Transverse colon (tissue), 4 donors: Measurements from ENCODE around the gene ELAPOR1. TPM values are rescaled to one million over a fixed set of nuclear protein-coding genes. Genes with fewer than 3 reads are reported as not detected.

Source experiments
- DNase-seq: peaks from one replicate; pipeline ENCODE4 v3.0.0-alpha.2; 2019
- H3K27ac ChIP-seq, 4 donors: fragments of 200-600 bp; sonication (generic); 2 replicates each; pipeline ENCODE4 v1.5.1; 2016 to 2018; ENCODE audit warnings: inconsistent platforms in 4 of 4
- H3K27me3 ChIP-seq: fragments of 200-600 bp; sonication (generic); 2 replicates; pipeline ENCODE4 v1.5.1; 2017; ENCODE audit warnings: inconsistent platforms
- H3K36me3 ChIP-seq, 4 donors: fragments of 200-600 bp; sonication (generic); 2 replicates each; pipeline ENCODE4 v1.5.1; 2017 to 2019; ENCODE audit warnings: inconsistent platforms in 4 of 4
- H3K4me1 ChIP-seq, 4 donors: fragments of 200-600 bp; sonication (generic); 2 replicates each; pipeline ENCODE4 v1.5.1; 2017 to 2020; ENCODE audit warnings: inconsistent platforms in 4 of 4
- H3K4me3 ChIP-seq, 4 donors: fragments of 200-600 bp; sonication (generic); 1 replicate in 1 of 4; 2 replicates in 3 of 4; pipeline versions ENCODE4 v1.5.1 to v1.6.1; 2017 to 2019; ENCODE audit warnings: inconsistent platforms in 4 of 4
- H3K9me3 ChIP-seq, 2 donors: fragments of 200-600 bp; sonication (generic); 2 replicates each; pipeline ENCODE4 v1.5.1; 2017 to 2019; ENCODE audit warnings: inconsistent platforms in 2 of 2
- CTCF ChIP-seq, 5 experiments: fragments of 200-600 bp in 3 of 5; fragments of 450-650 bp in 2 of 5; sonication (generic) in 3 of 5; IDR thresholded peaks; 1 replicate in 2 of 5; 2 replicates in 3 of 5; pipeline ENCODE4 v1.5.1; 2016 to 2017; ENCODE audit warnings: antibody characterized with exemption in 5 of 5, inconsistent platforms in 3 of 5, mild to moderate bottlenecking in 2 of 5, moderate library complexity in 1 of 5
- EP300 ChIP-seq: sonication (generic); formaldehyde crosslinking; IDR thresholded peaks from one replicate; pipeline ENCODE4 v1.6.1; 2017; ENCODE audit warnings: antibody characterized with exemption, low read depth
- POLR2A ChIP-seq: fragments of 450-650 bp; IDR thresholded peaks from one replicate; pipeline ENCODE4 v1.6.1; 2016; ENCODE audit warnings: antibody characterized with exemption, mild to moderate bottlenecking, moderate library complexity
- POLR2AphosphoS5 ChIP-seq, 3 donors: sonication (generic); formaldehyde crosslinking; IDR thresholded peaks; one replicate each; pipeline ENCODE4 v1.6.1; 2016; ENCODE audit warnings: antibody characterized with exemption in 3 of 3
- WGBS, 2 donors: methylation state at CpG; one replicate each; pipeline ENCODE4 v1.1.5; 2018; ENCODE audit warnings: low coverage in 1 of 2; 5-methylcytosine and 5-hydroxymethylcytosine counted together
- in situ Hi-C, 4 donors: fragments of 200-750 bp; cut with MboI; loops; one replicate each; pipeline versions ENCODE4 v1.15.0 to v1.15.1; 2017; ENCODE audit warnings: low sequenced_read_pairs in 3 of 4, low pct_ligation_motif_present in 1 of 4, low pct_unique_long_range_greater_than_20kb in 1 of 4
- intact Hi-C: fragments of 100-400 bp; cut with DNase I; formaldehyde crosslinking; loops from one replicate; pipeline ENCODE4 v1.15.1; 2023; ENCODE audit warnings: low total_unique reads
- total RNA-seq, 4 donors: library from RNA; depleted of rRNA; stranded (reverse); fragments of >200 nt; gene quantifications; one replicate each; pipeline ENCODE4 v1.1.0, GENCODE V29; 2016

ELAPOR1 gene
- total RNA-seq, 4 donors from 2014 or later, result 19.5 to 72.2 (median 38.4) TPM

- H3K36me3 ChIP-seq, result no peaks in the 10 kb centered on the region
- peaks cover 5 to 32% (median 11%) of the 10 kb centered on the region in 4 donors for H3K4me1 ChIP-seq
- intact Hi-C loops, result loop anchor here (10.0 kb wide), 1 partner anchor 55 kb away; the partner anchor contains the start of gene WDR47
- in situ Hi-C loops, result no loop called here
- WGBS, 2 donors, result 1% methylated on average over 69 of the region's 77 CpGs; no CpG with 5 or more reads in 1 of the 2 donors
- peak overlapping the region; percentile 80 to 97 (median 84) for H3K4me3 ChIP-seq
- H3K9me3 ChIP-seq, result no peaks in the 10 kb centered on the region
- peak; percentile 99 for TF ChIP-seq POLR2A
- TF ChIP-seq EP300, result no peak
- peak; percentile 98 to 99 (median 99) for TF ChIP-seq POLR2AphosphoS5 (IDR thresholded peaks at IDR 0.05)
- TF ChIP-seq CTCF (IDR thresholded peaks at IDR 0.05), result peak; percentile 72 to 90 (median 90)
- DNase-seq, result peak; percentile 97
- peak overlapping the region; percentile 95 to 99 (median 97) for H3K27ac ChIP-seq
- no peaks in the 10 kb centered on the region for H3K27me3 ChIP-seq
These were observed 13.8 kb upstream of the ELAPOR1 start for GRCh38 chr1:109099938-109100773.

DNA sequence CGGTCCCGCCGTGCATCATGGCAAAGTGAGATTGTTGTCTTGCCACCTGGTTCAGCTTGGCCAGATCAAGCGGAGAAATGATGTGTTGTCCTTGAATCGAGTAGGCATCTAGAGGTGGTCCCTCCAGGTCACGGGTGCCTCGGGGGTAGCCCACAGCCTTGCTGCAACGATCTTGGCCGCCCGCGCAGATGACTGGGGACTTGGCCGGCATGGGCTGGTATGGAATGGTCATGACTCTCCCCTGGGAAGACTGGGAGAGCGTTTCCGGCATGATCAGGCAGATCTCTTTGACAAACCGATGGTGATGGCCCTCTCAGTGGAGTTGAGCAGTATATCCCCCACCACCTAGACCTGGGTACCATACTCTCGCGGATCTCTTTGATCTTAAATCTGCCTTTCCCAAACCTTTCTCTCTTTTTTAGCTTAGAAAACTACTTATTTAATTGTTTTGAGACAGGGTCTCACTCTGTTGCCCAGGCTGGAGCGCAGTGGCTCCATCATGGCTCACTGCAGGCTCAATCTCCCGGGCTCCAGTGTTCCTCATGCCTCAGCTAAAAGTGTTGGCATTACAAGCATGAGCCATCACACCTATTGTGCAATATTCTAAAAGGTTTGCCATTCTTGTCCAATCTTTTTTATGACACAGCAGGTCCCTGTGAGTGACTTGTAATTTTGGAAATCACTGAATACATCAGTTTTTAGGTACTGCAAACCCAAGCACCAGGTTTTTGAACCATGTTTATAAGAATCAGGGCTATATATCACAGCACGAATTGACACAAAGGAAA is 9.4 kb upstream of the ELAPOR1 start:
- TF ChIP-seq EP300, result no peak
- TF ChIP-seq POLR2A, result no peak
- TF ChIP-seq CTCF (IDR thresholded peaks at IDR 0.05), result no peak
- TF ChIP-seq POLR2AphosphoS5 (IDR thresholded peaks at IDR 0.05), result no peak
- H3K9me3 ChIP-seq, result no peaks in the 10 kb centered on the region
- H3K27ac ChIP-seq, result no peak overlapping the region
- 68 to 87% methylated on average over 4 to 20 of the region's 20 CpGs for WGBS, 2 donors
- no peak overlapping the region for H3K4me3 ChIP-seq
- H3K27me3 ChIP-seq, result no peaks in the 10 kb centered on the region
- intact Hi-C loops (loop anchor here (10.0 kb wide), 1 partner anchor 60 kb away; the partner anchor contains the start of gene WDR47), in situ Hi-C loops (no loop called here)
- no peak for DNase-seq
- H3K4me1 ChIP-seq, result peaks cover 5 to 12% (median 7%) of the 10 kb centered on the region in 4 donors
- H3K36me3 ChIP-seq, result no peaks in the 10 kb centered on the region

- H3K4me3 ChIP-seq, result no peak overlapping the region
- H3K27ac ChIP-seq, result no peak overlapping the region
- in situ Hi-C loops, result no loop called here
- H3K9me3 ChIP-seq, result no peaks in the 10 kb centered on the region
- intact Hi-C loops, result loop anchor here (10.0 kb wide), 1 partner anchor 61 kb away; the partner anchor contains the start of gene WDR47
- TF ChIP-seq EP300 (no peak), POLR2A (no peak), POLR2AphosphoS5 (IDR thresholded peaks at IDR 0.05) (no peak), CTCF (IDR thresholded peaks at IDR 0.05) (no peak)
- DNase-seq, result no peak
- peaks cover 3 to 8% (median 5%) of the 10 kb centered on the region in 4 donors for H3K4me1 ChIP-seq
- no peaks in the 10 kb centered on the region for H3K36me3 ChIP-seq
- H3K27me3 ChIP-seq, result no peaks in the 10 kb centered on the region
- 78 to 83% methylated on average over 4 of the region's 4 CpGs for WGBS, 2 donors
These were observed 8.0 kb upstream of the ELAPOR1 start for GRCh38 chr1:109105881-109106280.

- in situ Hi-C loops, result no loop called here
- Histone ChIP-seq H3K27me3 (no peaks in the 10 kb centered on the region), H3K27ac (no peak overlapping the region), H3K9me3 (no peaks in the 10 kb centered on the region), H3K4me1 (peaks cover 0 to 9% (median 6%) of the 10 kb centered on the region in 4 donors), H3K36me3 (no peaks in the 10 kb centered on the region), H3K4me3 (no peak overlapping the region)
- intact Hi-C loops, result loop anchor here (10.0 kb wide), 1 partner anchor 63 kb away; the partner anchor contains the start of gene WDR47
- TF ChIP-seq POLR2A (no peak), POLR2AphosphoS5 (IDR thresholded peaks at IDR 0.05) (no peak), CTCF (IDR thresholded peaks at IDR 0.05) (no peak), EP300 (no peak)
- WGBS, 2 donors, result 85 to 89% methylated on average over 3 to 7 of the region's 7 CpGs
- DNase-seq, result no peak
These were observed 6.1 kb upstream of the ELAPOR1 start for GRCh38 chr1:109107785-109108184.
